Activated CD4-positive, CD25-positive, alpha-beta regulatory T cell treated with anti-CD3 and anti-CD28 coated beads, Interleukin-2, amount 50 U/mL, for 72 hours (primary cell): ENCODE data around the gene CRYBG1.
"Not testable (repeated sequence)": the region's sequence is repeated elsewhere in the genome, so short reads cannot be mapped to it uniquely, and the experiment has no call there.

ENCODE experiments used
- DNase-seq: peaks from one replicate; pipeline ENCODE4 v3.0.0; 2021

CRYBG1 gene

DNA sequence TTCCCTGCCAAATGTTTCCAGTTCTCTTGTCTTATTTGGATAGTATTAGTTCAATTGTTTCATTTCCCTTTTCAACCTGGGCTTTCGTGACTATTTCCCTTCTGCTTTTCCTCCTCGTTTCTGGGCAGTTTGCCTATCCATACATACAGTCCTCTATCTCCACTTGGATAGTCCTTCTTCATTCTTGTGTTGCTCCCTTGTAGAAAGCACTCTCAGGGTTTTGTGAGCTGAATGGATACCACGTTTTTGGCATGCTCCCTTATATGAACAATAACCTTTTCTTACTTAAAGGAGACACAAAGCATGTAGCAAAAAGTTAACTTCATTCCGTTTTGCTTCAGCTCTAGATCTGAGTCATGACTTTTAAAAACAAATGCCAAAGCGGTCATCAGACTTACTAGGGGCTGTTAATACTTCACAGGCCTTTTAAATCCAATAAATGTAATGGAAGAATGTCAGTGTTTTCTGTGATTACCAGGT is 16.6 kb downstream of the CRYBG1 start:
- DNase-seq: no peak

DNA sequence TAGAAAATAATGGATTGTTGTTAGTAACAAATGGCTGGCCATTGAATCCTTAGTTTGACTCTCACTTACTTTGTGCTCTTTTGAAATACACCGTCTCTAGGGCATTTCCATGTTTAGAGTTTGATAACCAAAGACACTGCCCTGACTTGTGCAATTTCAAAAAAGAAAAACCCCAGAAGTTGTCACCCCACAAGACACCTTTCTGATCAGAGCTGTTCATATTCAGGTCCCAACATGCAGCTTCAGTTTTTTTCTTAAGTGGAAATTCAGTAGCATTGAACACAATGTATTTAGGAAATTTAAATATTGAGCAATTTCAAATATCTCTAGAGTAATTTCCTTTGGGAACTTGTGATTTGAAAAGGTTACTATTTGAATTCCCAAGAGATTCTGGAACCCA is 19.4 kb downstream of the CRYBG1 start:
- DNase-seq: no peak

GRCh38 chr6:106380407-106380806 is 19.9 kb downstream of the CRYBG1 start:
- no peak for DNase-seq

DNA sequence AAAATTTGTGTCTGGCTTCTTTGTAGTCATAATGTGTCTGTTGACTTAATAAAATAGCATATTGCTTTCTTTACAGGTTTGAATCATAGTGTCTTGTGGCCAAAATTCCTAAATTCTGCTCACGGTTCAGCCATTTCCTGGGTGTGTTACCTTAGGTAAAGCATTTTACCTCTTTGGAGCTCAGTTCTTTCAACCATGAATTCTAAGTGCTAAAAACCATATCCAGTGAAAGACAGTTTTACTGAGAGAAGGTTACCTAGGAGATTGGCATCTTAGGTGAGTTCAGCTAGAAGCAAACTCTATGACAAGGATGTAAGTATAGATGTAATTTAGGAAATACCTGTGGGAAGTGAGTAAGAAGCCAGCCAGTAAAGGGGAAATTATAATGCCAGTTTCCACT is 20.7 kb downstream of the CRYBG1 start:
- no peak for DNase-seq

DNA sequence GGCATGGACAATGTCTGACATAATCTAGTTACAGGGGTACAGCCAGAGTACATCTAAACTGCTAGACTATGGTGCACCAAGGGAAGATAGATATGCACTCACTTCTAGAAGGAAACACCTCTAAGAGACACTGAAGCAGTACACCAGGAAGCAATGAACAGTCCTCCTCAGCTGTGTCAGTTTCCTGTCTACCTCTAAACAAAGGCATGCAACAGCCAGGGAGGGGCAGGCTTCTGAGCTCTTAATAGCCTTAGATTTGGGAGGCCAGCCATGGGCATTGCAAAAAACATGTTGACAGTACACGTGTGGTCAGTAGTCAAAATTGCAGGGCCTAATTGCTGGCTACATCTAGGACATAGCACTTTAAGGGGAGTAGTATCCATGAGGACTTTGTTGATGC is 21.4 kb downstream of the CRYBG1 start:
- DNase-seq: no peak

DNA sequence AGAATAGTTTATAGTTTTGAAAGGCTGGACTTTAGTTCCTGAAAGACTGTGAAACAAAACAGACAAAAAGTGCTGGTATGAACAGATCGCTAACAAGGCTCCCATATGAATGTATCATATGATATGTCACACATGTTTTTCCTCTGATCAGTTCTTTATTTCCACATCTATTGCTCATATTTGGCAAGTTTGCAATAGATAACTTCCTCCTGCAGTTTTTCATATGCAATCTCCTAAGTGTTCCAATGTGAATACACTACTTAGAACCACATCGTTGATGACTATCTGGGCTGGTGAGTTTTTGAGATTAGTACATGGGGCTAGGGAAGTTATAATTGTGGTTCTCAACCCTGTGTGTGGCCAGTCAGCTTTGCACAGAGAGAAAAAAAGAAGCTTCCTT is 23.1 kb downstream of the CRYBG1 start:
- DNase-seq: no peak

DNA sequence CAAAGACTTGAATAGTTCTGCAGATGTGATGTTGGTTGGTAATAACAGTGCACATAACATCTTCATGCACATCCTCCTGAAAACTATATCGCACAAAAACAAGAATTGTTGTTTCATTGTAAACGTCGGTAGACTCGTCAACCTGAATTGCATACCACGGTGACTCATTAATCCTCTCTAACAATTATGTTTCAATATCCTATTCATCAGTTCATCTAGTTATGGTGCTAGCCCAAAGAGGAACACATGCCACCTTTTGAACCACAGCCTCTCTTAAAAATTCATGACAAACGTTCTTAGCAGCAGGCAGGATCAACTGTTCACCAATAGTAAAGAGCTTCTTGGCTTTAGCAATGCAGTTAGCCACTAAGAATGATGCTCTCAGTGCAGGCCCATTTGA is 25.0 kb downstream of the CRYBG1 start:
- no peak for DNase-seq

- DNase-seq: no peak
Observed at GRCh38 chr6:106387875-106388274, 27.4 kb downstream of the CRYBG1 start.

GRCh38 chr6:106390088-106390487 is 29.6 kb downstream of the CRYBG1 start:
- no peak for DNase-seq

DNA sequence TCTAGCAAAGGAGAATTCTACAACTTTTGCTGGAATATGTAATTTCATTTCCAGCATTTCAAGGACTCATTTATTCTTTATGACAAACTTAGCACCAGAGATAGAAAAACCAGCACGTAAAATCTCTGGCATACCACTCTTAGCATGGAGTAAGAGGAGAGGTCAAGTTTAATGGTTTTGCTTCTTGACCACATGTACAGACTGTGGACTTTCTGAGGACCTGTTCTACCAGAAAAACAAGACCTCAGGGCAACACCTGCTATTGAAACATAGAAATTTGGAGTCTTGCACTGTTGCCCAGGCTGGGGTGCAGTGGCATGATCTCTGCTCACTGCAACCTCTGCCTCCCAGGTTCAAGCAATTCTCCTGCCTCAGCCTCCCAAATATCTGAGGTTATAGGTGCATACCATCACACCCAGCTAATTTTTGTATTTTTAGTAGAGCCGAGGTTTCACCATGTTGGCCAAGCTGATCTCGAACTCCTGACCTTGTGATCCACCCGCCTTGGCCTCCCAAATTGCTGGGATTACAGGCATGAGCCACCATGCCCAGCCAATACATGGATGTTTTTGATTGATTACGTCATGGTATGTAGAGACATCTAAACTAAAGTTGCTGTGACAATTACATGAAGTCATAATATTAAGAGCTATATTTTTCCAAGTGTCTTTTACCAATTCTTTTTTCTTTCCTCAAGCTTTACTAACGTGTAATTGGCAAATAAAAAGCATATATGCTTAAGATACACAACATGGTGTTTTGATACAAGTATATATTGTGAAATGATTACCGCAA is 36.1 kb downstream of the CRYBG1 start:
- DNase-seq: no peak

DNA sequence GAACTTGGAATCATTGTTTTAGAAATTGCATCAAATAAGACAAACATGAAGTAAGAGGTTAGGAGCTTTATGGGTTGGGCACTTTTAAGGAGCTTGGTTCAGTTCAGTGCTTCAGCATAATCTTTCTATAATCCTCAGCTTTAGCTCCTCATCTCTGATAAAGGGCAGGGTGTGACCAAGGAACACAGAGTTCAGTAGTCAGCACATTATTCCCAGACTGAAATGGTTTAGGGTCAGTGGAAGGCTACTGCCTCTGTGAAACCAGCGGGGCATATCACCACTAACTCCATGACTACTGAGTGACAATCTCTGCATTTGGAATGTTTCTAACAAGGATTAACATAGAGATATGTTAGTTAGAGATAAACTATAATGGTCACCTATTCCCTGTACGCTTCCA is 36.9 kb downstream of the CRYBG1 start:
- no peak for DNase-seq

DNA sequence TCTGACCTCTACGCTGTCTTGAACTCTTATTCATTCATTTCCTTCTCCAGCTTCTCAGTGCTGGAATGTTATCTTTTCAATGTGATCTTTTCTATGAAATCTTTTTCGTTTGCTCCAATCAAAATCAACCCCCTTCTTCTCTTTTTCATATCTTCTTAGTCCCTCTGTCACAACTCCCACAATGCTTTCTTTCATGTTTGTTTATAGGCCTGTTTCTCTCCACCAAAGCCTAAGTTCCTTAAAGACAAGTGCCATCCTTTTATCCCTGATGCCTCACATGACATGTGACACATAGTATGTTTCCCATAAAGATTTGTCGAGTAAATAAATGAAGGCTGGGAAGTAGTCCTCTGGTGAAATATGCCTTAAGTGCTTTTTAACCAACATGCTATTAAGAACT is 38.1 kb downstream of the CRYBG1 start:
- DNase-seq: no peak

- DNase-seq: not testable (repeated sequence)
Observed at GRCh38 chr6:106405044-106405443, 44.5 kb downstream of the CRYBG1 start.

GRCh38 chr6:106411056-106411455 is 50.5 kb downstream of the CRYBG1 start:
- no peak for DNase-seq

DNA sequence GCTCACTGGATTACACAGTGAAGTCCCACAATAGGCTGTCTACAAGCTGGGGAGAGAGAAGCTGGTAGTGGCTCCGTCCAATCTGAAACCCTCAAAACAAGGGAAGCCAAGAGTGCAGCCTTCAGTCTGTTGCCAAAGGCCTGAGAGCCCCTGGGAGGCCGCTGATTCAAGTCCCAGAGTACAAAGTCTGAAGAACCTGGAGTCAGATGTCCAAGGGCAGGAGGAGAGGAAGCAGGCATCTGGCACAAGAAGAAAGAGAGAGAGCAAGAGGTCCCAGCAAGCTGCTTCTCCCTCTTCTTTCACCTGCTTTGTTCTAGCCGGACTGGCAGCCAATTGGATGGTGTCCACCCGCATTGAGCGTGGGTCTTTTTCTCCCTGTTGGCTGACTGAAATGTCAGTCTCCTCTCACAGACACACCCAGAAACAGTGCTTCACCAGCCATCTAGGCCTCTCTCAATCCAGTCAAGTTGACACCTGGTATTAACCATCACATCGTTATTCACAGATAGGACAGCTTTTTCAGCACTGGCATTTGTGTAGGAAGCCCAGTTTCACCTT is 51.2 kb downstream of the CRYBG1 start:
- DNase-seq: no peak

- DNase-seq: no peak
Observed at GRCh38 chr6:106413016-106413415, 52.5 kb downstream of the CRYBG1 start.

DNA sequence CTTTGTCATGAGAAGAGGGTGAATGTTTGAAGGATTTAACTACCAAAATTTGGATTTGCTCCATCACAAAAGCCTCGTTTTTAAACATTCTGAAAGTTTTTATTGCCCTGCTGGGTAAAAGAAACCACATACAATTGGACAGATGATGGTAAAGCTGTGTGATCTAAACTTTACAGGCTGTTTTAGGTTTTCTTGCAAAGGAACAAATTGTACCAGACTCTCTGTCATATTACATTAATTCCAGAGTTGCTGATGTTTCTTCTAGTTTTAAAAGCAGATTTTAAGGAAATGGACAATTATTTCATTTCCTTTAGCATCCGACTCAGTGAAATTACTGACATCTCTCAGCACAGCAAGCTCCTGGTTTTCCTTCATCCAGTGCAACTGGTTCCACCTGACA is 53.2 kb downstream of the CRYBG1 start:
- no peak for DNase-seq

DNA sequence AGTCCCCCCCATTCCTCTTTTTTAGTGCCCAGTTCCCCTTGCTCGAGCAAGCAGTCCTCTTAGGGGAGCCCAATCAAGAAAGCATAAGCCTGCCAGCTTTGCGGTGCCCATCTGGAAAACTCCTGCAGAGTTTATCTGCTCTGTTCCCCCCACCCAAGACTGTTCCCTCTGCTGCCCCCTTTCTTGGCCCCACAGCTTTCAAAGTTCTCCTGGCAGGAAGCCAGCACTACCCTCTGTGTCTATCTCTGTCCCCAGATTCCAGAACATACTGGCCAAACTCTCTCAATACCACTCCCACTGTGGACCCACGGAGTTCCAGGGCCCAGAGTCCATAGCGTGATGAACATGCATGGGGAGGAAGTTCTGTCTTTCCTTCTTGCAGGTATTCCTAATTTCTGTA is 55.4 kb downstream of the CRYBG1 start:
- no peak for DNase-seq

DNA sequence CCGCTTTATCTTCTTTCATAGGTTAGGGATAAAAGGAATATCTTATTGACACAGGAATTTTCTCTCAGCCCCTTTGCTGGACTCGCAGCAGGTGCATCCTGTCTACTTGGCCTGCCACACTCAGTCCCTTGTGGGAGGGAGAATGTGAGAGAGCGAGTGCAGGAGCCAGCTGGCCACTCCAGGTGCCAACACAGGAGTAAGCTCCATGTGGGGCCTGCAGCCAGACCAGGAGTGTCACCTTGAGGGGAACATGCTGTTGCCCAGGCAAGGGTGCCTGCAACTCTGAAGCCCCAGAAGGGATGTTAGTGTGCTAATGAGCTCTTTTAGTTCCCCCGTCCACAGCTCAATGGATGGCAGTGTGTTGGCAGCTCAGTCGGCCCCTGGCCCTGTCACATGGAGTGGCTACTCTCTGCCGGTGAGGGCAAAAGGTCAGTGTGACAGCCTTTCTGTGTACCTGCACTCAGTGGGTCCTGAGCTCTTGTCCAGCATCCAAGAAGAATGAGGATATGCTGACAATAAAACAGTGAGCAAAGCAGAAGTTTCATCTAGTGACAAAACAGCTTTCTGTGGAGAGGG is 57.1 kb downstream of the CRYBG1 start:
- DNase-seq: no peak

DNA sequence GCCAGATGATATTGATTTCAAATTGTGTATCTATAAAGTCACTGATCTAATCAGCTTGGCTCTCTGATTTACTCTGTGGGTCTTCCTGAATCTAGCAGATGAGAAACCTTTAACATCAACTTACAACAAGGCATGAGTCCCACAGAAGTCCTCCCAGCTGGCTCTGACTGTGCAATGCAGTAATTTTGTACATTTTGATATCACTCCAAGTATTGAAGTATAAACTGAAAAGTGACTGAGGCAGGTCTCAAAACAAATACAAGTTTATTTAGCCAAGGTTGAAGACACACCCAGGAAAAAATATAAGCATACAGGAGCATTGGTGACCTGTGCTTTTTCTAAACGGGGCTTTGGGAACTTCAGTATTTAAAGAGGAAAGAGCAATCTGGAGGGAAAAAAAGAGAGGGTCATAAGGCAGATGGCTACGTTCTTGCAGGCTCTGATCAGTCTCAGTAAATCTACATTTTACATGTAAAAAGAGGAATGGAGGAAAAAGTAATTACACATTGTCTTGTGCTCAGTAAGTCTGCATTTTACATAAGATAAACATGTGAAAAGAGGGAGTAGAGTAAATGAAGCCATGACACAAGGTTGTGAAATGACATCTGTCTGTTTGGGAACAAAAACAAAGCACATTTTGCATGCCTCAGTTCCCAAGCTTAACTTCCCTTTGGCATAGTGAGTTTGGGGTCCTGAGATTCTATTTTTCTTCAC is 59.5 kb downstream of the CRYBG1 start:
- no peak for DNase-seq

GRCh38 chr6:106421496-106421895 is 61.0 kb downstream of the CRYBG1 start:
- no peak for DNase-seq

GRCh38 chr6:106422534-106422933 is 62.0 kb downstream of the CRYBG1 start:
- DNase-seq: no peak

- no peak for DNase-seq
Observed at GRCh38 chr6:106425382-106425781, 64.9 kb downstream of the CRYBG1 start.
